Aorta (tissue), 5 donors: Measurements from ENCODE around the gene GABRG3. TPM values are rescaled to one million over a fixed set of nuclear protein-coding genes. Genes with fewer than 3 reads are reported as not detected.
"Not testable (repeated sequence)": the region's sequence is repeated elsewhere in the genome, so short reads cannot be mapped to it uniquely, and the experiment has no call there.

Experiments
- ATAC-seq: fragments of 200-7000 bp; cut with Tn5 transposase; one replicate; pipeline ENCODE4 v1.9.1; 2022; ENCODE audit warnings: moderate library complexity; ENCODE audit not compliant: low FRiP score
- DNase-seq, 2 donors: peaks; one replicate each; pipeline ENCODE4 v3.0.0-alpha.2; 2020
- H3K27ac ChIP-seq, 2 donors: one replicate each; pipeline ENCODE4 v1.5.1; 2013; ENCODE audit warnings: low read length in 2 of 2, mild to moderate bottlenecking in 2 of 2, moderate library complexity in 2 of 2, control low read depth in 1 of 2, inconsistent platforms in 1 of 2, low read depth in 1 of 2
- H3K27me3 ChIP-seq, 2 donors: one replicate each; pipeline ENCODE4 v1.6.1; 2013; ENCODE audit warnings: control low read depth in 1 of 2, low read length in 1 of 2, mild to moderate bottlenecking in 1 of 2, moderate library complexity in 1 of 2; ENCODE audit not compliant: insufficient read depth in 2 of 2, control insufficient read depth in 1 of 2
- H3K36me3 ChIP-seq, 2 donors: one replicate each; pipeline ENCODE4 v1.6.1; 2013; ENCODE audit warnings: control low read depth in 1 of 2, low read length in 1 of 2, mild to moderate bottlenecking in 1 of 2; ENCODE audit not compliant: insufficient read depth in 2 of 2, control insufficient read depth in 1 of 2
- H3K4me1 ChIP-seq, 2 donors: one replicate each; pipeline ENCODE4 v1.6.1; 2013; ENCODE audit warnings: low read length in 2 of 2, control low read depth in 1 of 2, mild to moderate bottlenecking in 1 of 2, moderate library complexity in 1 of 2; ENCODE audit not compliant: insufficient read depth in 2 of 2, control insufficient read depth in 1 of 2
- H3K4me3 ChIP-seq, 2 donors: one replicate each; pipeline ENCODE4 v1.5.1; 2013; ENCODE audit warnings: low read length in 2 of 2, control low read depth in 1 of 2, mild to moderate bottlenecking in 1 of 2
- H3K9me3 ChIP-seq: one replicate; pipeline ENCODE4 v1.6.1; 2013; ENCODE audit warnings: mild to moderate bottlenecking, low read length; ENCODE audit not compliant: control insufficient read depth
- WGBS, 2 donors: extraction: QIAGEN DNeasy Blood & Tissue Kit; methylation state at CpG; one replicate each; pipeline ENCODE4 v1.1.7; 2013; 5-methylcytosine and 5-hydroxymethylcytosine counted together
- intact Hi-C, 2 donors: fragments of 100-400 bp; cut with DNase I; formaldehyde crosslinking; loops; one replicate each; pipeline versions ENCODE4 v1.14.2 to v1.15.0; 2022
- polyA plus RNA-seq, 2 donors: library from polyadenylated mRNA; stranded (reverse); fragments of 200-250 nt; gene quantifications; one replicate each; pipeline ENCODE4 v1.2.3, GENCODE V29; 2013
- total RNA-seq, 2 donors: library from RNA; stranded (reverse); fragmentation: NEBNext Ultra II Directional; extraction: Animal tissue kit (Norgen Biotek cat#: 25700); gene quantifications; one replicate each; pipeline ENCODE4 v1.2.1, GENCODE V29; 2021
- donor health status: healthy with polysubstance abuse.
- donor health status: Bipolar disorder and iron deficiency.
- donor health status: DM: no; HTN: no; CAD: no.
- donor health status: DM: no; HTN: no; CAD: no.
- donor health status: DM: yes; HTN: yes; CAD: no.

Gene GABRG3
- total and polyA plus RNA-seq, 4 donors = not detected

DNA sequence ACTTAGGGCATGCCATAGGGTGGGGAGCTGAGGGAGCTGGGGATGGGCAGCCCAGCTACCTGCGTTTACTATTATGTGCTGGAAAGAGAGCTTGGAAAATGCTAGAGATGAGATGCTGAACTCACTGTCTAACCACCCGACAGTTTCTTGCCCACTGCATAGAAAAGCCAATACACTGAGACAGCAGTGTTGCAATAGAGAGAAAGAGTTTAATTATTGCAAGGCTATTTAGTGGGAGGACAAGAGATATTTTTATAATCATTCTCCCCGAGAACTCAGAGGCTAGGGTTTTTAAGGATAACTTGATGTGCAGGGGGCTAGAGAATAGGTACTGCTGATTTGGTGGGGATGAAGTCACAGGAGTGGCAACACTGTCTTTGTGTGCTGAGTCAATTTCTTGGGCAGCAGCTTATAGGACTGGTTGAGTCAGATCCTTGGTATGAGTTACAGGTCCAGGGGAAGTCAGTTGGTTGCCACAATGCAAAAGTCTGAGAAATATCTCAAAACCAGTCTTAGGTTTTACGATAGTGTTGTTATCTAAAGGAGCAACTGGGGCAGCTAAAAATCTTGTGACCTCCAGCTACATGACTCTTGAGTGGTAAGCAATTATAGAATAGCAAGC lies 205.9 kb downstream of the GABRG3 start:
- Histone ChIP-seq H3K4me3 (no peak overlapping the region), H3K27me3 (no peaks in the 10 kb centered on the region), H3K4me1 (no peaks in the 10 kb centered on the region), H3K27ac (no peak overlapping the region), H3K9me3 (peaks cover 5% of the 10 kb centered on the region), H3K36me3 (no peaks in the 10 kb centered on the region)
- DNase-seq (no peak), ATAC-seq (no peak)
- intact Hi-C loops = no loop called here
- WGBS, 2 donors = 86 to 95% methylated on average over 4 of the region's 4 CpGs

DNA sequence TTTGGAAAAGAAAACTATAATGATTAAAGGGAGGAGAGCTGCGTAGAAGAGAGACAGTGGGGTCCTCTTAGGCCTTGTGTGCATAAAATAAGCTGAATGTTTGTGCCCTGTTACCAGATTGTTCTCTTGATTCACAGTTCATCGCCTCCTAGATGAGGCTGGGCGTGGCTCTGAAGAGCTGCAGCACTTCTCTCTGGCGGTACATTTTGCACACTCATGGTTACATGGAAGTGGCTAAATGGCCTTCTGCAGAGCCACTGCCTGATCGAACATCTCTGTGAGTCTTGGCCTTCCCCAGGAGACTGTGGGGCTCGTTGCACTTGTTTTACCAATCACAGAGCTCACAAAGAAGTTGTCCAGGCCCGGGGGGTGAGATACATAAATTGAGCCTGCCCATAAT lies 208.8 kb downstream of the GABRG3 start:
- intact Hi-C loops = no loop called here
- no peak overlapping the region for H3K27ac ChIP-seq
- H3K9me3 ChIP-seq = peaks cover 5% of the 10 kb centered on the region
- DNase-seq (no peak), ATAC-seq (no peak)
- no peaks in the 10 kb centered on the region for H3K36me3 ChIP-seq
- no peak overlapping the region for H3K4me3 ChIP-seq
- 70 to 84% methylated on average over 7 of the region's 7 CpGs for WGBS, 2 donors
- H3K27me3 ChIP-seq = no peaks in the 10 kb centered on the region
- H3K4me1 ChIP-seq = no peaks in the 10 kb centered on the region

DNA sequence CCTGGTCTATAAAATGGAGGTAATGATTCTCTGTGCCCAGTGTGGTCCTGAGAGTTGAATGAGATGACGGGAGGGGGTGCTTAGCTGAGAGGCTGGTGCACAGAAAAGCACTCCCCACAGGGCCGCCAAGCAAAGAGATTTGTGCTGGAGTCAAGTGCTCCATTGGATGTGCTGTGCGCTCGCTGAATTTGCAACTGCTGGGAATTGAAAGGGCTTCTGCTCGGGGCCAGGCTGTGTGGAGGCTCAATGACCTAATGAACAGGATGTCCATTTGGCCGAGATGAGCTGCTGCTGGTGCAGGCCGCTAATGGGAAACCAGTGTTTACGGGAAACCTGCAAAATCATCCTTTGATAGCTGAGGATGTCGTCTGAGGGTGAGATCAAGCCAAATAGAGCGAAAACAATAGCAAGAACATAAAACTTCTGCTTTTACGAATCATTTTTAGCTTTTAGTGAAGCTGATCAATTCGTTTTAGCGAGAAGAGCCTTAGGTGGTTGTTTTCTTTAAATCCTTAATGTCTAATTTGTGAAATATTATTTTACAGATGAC lies 211.7 kb downstream of the GABRG3 start:
- H3K36me3 ChIP-seq = no peaks in the 10 kb centered on the region
- no peak overlapping the region for H3K27ac ChIP-seq
- intact Hi-C loops = no loop called here
- no peaks in the 10 kb centered on the region for H3K27me3 ChIP-seq
- no peak for DNase-seq
- no peaks in the 10 kb centered on the region for H3K4me1 ChIP-seq
- no peak for ATAC-seq
- H3K9me3 ChIP-seq = no peaks in the 10 kb centered on the region
- H3K4me3 ChIP-seq = no peak overlapping the region
- 65 to 72% methylated on average over 13 of the region's 13 CpGs for WGBS, 2 donors

DNA sequence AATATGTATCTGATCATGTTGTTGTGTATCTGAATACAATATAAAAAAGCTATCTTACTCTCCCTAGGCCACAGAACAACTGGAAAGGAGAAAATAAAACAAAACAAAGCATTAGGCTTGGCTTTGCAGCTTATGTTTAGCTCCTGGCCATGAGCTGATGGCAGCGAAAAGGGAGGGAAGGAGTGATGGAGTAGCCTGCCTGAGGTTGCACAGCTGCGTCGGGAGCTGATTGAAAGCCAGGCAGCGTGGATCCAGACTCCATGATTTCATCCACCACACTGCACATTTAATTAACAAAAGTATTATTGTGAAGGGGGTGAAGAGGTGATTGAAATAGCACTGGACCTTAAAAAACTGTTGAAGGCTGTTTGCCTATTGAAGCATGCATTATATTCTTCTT lies 212.2 kb downstream of the GABRG3 start:
- H3K9me3 ChIP-seq = no peaks in the 10 kb centered on the region
- intact Hi-C loops = no loop called here
- no peaks in the 10 kb centered on the region for H3K4me1 ChIP-seq
- H3K36me3 ChIP-seq = no peaks in the 10 kb centered on the region
- ATAC-seq = no peak
- no peak for DNase-seq
- WGBS, 2 donors = 52 to 55% methylated on average over 4 of the region's 4 CpGs
- H3K27me3 ChIP-seq = no peaks in the 10 kb centered on the region
- H3K4me3 ChIP-seq = no peak overlapping the region
- no peak overlapping the region for H3K27ac ChIP-seq

DNA sequence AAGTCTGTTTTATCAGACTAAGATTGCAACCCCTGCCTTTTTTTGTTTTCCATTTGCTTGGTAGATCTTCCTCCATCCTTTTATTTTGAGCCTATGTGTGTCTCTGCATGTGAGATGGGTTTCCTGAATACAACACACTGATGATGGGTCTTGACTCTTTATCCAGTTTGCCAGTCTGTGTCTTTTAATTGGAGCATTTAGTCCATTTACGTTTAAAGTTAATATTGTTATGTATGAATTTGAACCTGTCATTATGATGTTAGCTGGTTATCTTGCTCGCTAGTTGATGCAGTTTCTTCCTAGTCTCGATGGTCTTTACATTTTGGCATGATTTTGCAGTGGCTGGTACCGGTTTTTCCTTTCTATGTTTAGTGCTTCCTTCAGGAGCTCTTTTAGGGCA lies 220.5 kb downstream of the GABRG3 start:
- DNase-seq, H3K27me3 ChIP-seq, H3K4me3 ChIP-seq, intact Hi-C loops, H3K36me3 ChIP-seq, H3K27ac ChIP-seq, H3K9me3 ChIP-seq, ATAC-seq, H3K4me1 ChIP-seq: not testable (repeated sequence)
- WGBS, 2 donors = 72 to 74% methylated on average over 4 of the region's 4 CpGs

DNA sequence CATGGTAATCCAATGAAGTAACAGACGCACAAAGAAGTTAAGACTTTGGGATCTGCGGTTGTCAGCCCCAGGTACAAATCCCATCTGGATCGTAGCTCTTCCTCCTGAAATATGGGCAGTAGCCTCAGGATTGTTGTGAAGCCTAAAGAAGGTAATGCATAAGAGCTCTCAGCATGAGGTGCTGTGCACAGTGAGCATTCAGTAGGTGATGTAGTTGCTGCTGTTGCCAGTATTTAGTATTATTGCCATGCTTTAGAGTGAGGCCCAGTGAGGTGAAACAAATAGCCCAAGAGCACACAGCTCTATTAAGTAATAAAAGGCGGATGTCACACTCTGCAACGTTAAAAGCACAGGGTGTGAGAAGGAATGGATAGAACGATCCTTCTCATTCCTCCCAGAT lies 225.7 kb downstream of the GABRG3 start:
- ATAC-seq = no peak
- H3K27ac ChIP-seq = no peak overlapping the region
- no peaks in the 10 kb centered on the region for H3K9me3 ChIP-seq
- WGBS, 2 donors = 74% methylated on average over 6 of the region's 6 CpGs
- H3K4me3 ChIP-seq = no peak overlapping the region
- DNase-seq = no peak
- H3K27me3 ChIP-seq = no peaks in the 10 kb centered on the region
- no peaks in the 10 kb centered on the region for H3K4me1 ChIP-seq
- no peaks in the 10 kb centered on the region for H3K36me3 ChIP-seq
- intact Hi-C loops = no loop called here

DNA sequence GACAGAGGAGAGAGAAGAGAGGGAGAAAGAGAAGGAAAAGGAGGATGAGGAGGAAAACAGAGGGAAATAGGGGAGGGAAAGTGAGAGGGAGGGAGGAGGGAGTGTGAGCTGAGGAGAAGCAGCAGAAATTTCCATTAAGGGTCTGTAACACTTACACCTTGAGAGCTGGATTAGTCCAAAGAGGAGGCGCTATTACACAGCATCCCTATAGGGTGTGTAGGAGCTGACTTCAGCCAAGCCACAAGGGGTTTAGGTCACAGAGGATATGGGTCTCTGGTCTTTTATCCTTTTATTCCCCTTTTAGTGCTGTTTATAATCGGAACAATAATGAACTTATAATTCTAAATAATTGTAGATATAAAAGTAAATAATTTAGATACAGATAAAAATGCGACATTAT lies 230.4 kb downstream of the GABRG3 start:
- Histone ChIP-seq H3K36me3 (no peaks in the 10 kb centered on the region), H3K4me3 (no peak overlapping the region), H3K9me3 (no peaks in the 10 kb centered on the region), H3K27ac (no peak overlapping the region), H3K4me1 (no peaks in the 10 kb centered on the region), H3K27me3 (no peaks in the 10 kb centered on the region)
- intact Hi-C loops = no loop called here
- WGBS, 2 donors = 79 to 85% methylated on average over 3 of the region's 3 CpGs
- DNase-seq = no peak
- ATAC-seq = no peak

DNA sequence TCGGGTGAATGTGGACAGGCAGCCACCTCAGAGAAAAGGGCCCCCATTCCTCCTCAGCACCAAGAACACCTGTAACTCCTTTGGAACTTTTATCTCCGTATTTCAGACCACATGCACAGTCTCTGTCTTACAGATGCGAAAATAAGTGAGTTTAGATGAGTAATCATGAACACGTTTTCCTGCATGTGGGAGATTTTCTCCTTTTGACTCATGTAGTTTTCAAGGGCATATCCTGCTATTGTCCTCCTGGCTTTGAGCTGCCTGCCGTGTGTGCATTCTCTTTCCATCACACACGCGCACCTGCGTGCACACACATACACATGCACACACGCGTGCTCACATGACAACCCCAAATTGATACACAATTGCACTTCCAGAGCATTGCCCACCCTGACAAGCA lies 239.2 kb downstream of the GABRG3 start:
- no peak for ATAC-seq
- Histone ChIP-seq H3K36me3 (no peaks in the 10 kb centered on the region), H3K27me3 (no peaks in the 10 kb centered on the region), H3K4me1 (no peaks in the 10 kb centered on the region), H3K9me3 (no peaks in the 10 kb centered on the region), H3K4me3 (no peak overlapping the region), H3K27ac (no peak overlapping the region)
- no peak for DNase-seq
- intact Hi-C loops = no loop called here
- 81 to 89% methylated on average over 10 of the region's 10 CpGs for WGBS, 2 donors

DNA sequence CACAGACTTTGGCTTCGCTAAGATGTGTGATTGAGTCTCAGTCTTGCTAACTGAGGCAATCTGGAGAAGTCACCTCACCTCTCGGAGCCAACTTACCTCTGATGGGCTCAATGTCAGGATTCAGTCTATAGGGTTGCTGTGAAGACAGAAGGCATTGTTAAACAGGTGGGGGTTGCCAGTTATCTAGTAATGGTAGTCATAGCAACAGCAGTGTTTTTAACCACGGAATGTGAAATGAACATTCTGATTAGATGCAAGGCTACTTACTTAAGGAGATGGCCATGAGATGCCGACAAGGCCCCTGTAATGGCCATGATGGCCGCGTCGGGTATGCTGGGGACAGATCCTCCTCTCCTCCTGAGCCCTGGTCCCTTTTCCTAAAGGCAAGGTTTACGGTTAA lies 243.1 kb downstream of the GABRG3 start:
- Histone ChIP-seq H3K9me3 (no peaks in the 10 kb centered on the region), H3K4me1 (no peaks in the 10 kb centered on the region), H3K36me3 (no peaks in the 10 kb centered on the region), H3K4me3 (no peak overlapping the region), H3K27ac (no peak overlapping the region), H3K27me3 (no peaks in the 10 kb centered on the region)
- DNase-seq (no peak), ATAC-seq (no peak)
- WGBS, 2 donors = 74 to 84% methylated on average over 8 of the region's 8 CpGs
- intact Hi-C loops = no loop called here
